ENCODE measurements around the gene CPOX.

- no peak for TF ChIP-seq SIRT6 (IDR thresholded peaks at IDR 0.05; ENCODE audit: low read length)
- no peak for TF ChIP-seq BCL11A (IDR thresholded peaks at IDR 0.05; ENCODE audit: low read depth in 2 of 2, low read length in 2 of 2)
- TF ChIP-seq, protein P1, sequence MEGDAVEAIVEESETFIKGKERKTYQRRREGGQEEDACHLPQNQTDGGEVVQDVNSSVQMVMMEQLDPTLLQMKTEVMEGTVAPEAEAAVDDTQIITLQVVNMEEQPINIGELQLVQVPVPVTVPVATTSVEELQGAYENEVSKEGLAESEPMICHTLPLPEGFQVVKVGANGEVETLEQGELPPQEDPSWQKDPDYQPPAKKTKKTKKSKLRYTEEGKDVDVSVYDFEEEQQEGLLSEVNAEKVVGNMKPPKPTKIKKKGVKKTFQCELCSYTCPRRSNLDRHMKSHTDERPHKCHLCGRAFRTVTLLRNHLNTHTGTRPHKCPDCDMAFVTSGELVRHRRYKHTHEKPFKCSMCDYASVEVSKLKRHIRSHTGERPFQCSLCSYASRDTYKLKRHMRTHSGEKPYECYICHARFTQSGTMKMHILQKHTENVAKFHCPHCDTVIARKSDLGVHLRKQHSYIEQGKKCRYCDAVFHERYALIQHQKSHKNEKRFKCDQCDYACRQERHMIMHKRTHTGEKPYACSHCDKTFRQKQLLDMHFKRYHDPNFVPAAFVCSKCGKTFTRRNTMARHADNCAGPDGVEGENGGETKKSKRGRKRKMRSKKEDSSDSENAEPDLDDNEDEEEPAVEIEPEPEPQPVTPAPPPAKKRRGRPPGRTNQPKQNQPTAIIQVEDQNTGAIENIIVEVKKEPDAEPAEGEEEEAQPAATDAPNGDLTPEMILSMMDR (IDR thresholded peaks at IDR 0.05; ENCODE audit: control extremely low read depth in 1 of 3, insufficient read depth in 1 of 3, low read depth in 1 of 3, low read length in 3 of 3): no peak
- no peak for TF ChIP-seq SP2 (IDR thresholded peaks at IDR 0.05; ENCODE audit: low read length)
- no peak for TF ChIP-seq SUZ12 (IDR thresholded peaks at IDR 0.05; ENCODE audit: low read length)
- TF ChIP-seq TCF12 (IDR thresholded peaks at IDR 0.05; ENCODE audit: low read depth, low read length): no peak
These were observed 7.8 kb upstream of the CPOX start for GRCh38 chr3:98601180-98601579.
